Measurements from ENCODE around the gene PTBP3. TPM values are rescaled to one million over a fixed set of nuclear protein-coding genes. Genes with fewer than 3 reads are reported as not detected.

PTBP3 gene
- total RNA-seq, 1 experiment from 2014 or later, result 172 TPM

DNA sequence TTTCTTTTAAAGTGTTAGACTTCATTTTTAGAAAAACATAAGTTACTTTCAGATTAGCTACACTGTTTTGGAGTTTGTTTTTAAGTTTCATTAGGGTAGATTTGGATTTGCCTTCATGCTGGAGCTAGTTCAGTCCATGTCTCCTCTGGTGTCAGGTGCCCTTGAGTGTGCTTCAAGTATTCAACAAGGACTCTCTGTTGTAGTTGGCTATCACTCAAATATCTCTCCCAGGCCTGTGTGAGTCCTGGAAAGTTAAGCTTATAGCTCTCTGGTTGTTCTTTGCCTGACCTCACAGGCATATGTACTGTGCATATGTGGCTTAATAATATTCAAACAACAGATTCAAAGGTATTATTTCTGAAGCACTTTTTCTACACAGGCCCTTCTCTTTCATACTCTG lies 45.4 kb downstream of the PTBP3 start:
- Histone ChIP-seq H3K36me3 (ENCODE audit: control insufficient read depth, insufficient read depth, low read length) (peaks cover 8% of the 10 kb centered on the region), H3K27me3 (replicated peaks; ENCODE audit: control insufficient read depth, insufficient read depth, low read length) (no peaks in the 10 kb centered on the region), H3K4me1 (no peaks in the 10 kb centered on the region), H3K9me3 (peaks cover 30% of the 10 kb centered on the region), H3K4me3 (ENCODE audit: low read depth, low read length) (no peak overlapping the region)
- no peak overlapping the region for H3K27ac Mint-ChIP-seq (ENCODE audit: unreplicated experiment)
- intact Hi-C loops (cut with micrococcal nuclease; ENCODE audit: unreplicated experiment), result no loop called here
- CTCF ChIA-PET, result interaction anchor here (1.1 kb wide), 1 partner anchor 196 kb away, joined by 3 read pairs; no protein-coding TSS in a partner anchor
- peaks cover 34% of the 10 kb centered on the region for H3K9me3 Mint-ChIP-seq (ENCODE audit: unreplicated experiment)
- BruUV-seq (replicated peaks), result no TSS peak
- H3K4me3 Mint-ChIP-seq (ENCODE audit: unreplicated experiment), result no peak overlapping the region
- H3K36me3 Mint-ChIP-seq (ENCODE audit: insufficient read depth, unreplicated experiment), result peaks cover 88% of the 10 kb centered on the region
- no peak for DNase-seq
- peaks cover 6% of the 10 kb centered on the region for H3K4me1 Mint-ChIP-seq (ENCODE audit: low read depth, unreplicated experiment)
- TF ChIP-seq, protein P1, sequence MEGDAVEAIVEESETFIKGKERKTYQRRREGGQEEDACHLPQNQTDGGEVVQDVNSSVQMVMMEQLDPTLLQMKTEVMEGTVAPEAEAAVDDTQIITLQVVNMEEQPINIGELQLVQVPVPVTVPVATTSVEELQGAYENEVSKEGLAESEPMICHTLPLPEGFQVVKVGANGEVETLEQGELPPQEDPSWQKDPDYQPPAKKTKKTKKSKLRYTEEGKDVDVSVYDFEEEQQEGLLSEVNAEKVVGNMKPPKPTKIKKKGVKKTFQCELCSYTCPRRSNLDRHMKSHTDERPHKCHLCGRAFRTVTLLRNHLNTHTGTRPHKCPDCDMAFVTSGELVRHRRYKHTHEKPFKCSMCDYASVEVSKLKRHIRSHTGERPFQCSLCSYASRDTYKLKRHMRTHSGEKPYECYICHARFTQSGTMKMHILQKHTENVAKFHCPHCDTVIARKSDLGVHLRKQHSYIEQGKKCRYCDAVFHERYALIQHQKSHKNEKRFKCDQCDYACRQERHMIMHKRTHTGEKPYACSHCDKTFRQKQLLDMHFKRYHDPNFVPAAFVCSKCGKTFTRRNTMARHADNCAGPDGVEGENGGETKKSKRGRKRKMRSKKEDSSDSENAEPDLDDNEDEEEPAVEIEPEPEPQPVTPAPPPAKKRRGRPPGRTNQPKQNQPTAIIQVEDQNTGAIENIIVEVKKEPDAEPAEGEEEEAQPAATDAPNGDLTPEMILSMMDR (IDR thresholded peaks at IDR 0.05; ENCODE audit: insufficient read depth in 1 of 2, low read depth in 1 of 2, low read length in 1 of 2, severe bottlenecking in 1 of 2, unreplicated experiment in 1 of 2), result no peak
- no peaks in the 10 kb centered on the region for H3K27me3 Mint-ChIP-seq (ENCODE audit: insufficient read depth, unreplicated experiment)
- POLR2A ChIA-PET, result no interaction called here

DNA sequence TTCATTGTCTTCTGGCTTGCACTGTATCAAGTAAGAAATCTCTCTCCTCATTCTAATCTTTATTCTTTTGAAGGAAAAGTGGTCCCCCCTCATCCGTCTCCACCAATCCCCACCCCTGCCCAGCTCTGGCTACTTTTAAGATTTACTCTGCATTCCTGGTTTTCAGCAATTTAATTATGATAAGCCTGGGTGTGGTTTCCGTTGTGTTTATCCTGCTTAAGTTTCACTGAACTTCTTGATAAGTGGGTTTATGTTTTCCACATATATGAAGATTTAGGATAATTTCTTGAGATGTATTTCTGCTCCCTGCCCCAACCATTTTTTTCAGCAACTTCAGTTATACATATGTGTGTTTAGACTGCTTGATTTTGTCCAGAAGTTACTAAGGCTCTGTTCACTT lies 46.5 kb downstream of the PTBP3 start:
- peaks cover 8% of the 10 kb centered on the region for H3K36me3 ChIP-seq (ENCODE audit: control insufficient read depth, insufficient read depth, low read length)
- ChIA-PET POLR2A (no interaction called here), CTCF (interaction anchor here (0.6 kb wide), 1 partner anchor 8 kb away, joined by 5 read pairs; no protein-coding TSS in a partner anchor)
- no peaks in the 10 kb centered on the region for H3K4me1 ChIP-seq
- Mint-ChIP-seq H3K4me1 (ENCODE audit: low read depth, unreplicated experiment) (no peaks in the 10 kb centered on the region), H3K4me3 (ENCODE audit: unreplicated experiment) (no peak overlapping the region), H3K27ac (ENCODE audit: unreplicated experiment) (no peak overlapping the region), H3K36me3 (ENCODE audit: insufficient read depth, unreplicated experiment) (peaks cover 86% of the 10 kb centered on the region), H3K27me3 (ENCODE audit: insufficient read depth, unreplicated experiment) (no peaks in the 10 kb centered on the region), H3K9me3 (ENCODE audit: unreplicated experiment) (peaks cover 36% of the 10 kb centered on the region)
- H3K4me3 ChIP-seq (ENCODE audit: low read depth, low read length), result no peak overlapping the region
- no peak for DNase-seq
- BruUV-seq (replicated peaks), result no TSS peak
- intact Hi-C loops (cut with micrococcal nuclease; ENCODE audit: unreplicated experiment), result no loop called here
- peaks cover 30% of the 10 kb centered on the region for H3K9me3 ChIP-seq
- TF ChIP-seq, protein P1 (IDR thresholded peaks at IDR 0.05; ENCODE audit: insufficient read depth in 1 of 2, low read depth in 1 of 2, low read length in 1 of 2, severe bottlenecking in 1 of 2, unreplicated experiment in 1 of 2), result no peak
- H3K27me3 ChIP-seq (replicated peaks; ENCODE audit: control insufficient read depth, insufficient read depth, low read length), result no peaks in the 10 kb centered on the region

DNA sequence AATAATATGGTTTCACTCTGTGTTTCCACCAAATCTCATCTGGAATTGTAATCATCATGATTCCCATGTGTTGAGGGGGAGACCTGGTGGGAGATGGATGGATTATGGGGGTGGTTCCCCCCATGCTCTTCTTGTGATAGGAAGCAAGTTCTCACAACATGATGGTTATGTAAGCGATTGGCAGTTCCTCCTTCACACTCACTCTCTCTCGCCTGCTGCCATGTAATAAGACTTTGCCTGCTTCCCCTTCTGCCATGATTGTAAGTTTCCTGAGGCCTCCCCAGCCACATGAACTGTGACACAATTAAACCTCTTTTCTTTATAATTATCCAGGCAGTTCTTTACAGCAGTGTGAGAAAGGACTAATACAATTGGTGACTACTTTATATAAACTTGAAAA lies 48.4 kb downstream of the PTBP3 start:
- no peaks in the 10 kb centered on the region for H3K27me3 Mint-ChIP-seq (ENCODE audit: insufficient read depth, unreplicated experiment)
- no peak overlapping the region for H3K27ac Mint-ChIP-seq (ENCODE audit: unreplicated experiment)
- BruUV-seq (replicated peaks), result no TSS peak
- no peak overlapping the region for H3K4me3 ChIP-seq (ENCODE audit: low read depth, low read length)
- TF ChIP-seq, protein P1 (IDR thresholded peaks at IDR 0.05; ENCODE audit: insufficient read depth in 1 of 2, low read depth in 1 of 2, low read length in 1 of 2, severe bottlenecking in 1 of 2, unreplicated experiment in 1 of 2), result no peak
- peaks cover 36% of the 10 kb centered on the region for H3K9me3 Mint-ChIP-seq (ENCODE audit: unreplicated experiment)
- H3K9me3 ChIP-seq, result peaks cover 30% of the 10 kb centered on the region
- ChIA-PET CTCF (no interaction called here), POLR2A (no interaction called here)
- H3K4me1 Mint-ChIP-seq (ENCODE audit: low read depth, unreplicated experiment), result no peaks in the 10 kb centered on the region
- H3K36me3 ChIP-seq (ENCODE audit: control insufficient read depth, insufficient read depth, low read length), result peaks cover 8% of the 10 kb centered on the region
- intact Hi-C loops (cut with micrococcal nuclease; ENCODE audit: unreplicated experiment), result no loop called here
- H3K27me3 ChIP-seq (replicated peaks; ENCODE audit: control insufficient read depth, insufficient read depth, low read length), result no peaks in the 10 kb centered on the region
- no peaks in the 10 kb centered on the region for H3K4me1 ChIP-seq
- H3K36me3 Mint-ChIP-seq (ENCODE audit: insufficient read depth, unreplicated experiment), result peaks cover 78% of the 10 kb centered on the region
- H3K4me3 Mint-ChIP-seq (ENCODE audit: unreplicated experiment), result no peak overlapping the region
- no peak for DNase-seq
